Retinal pigment epithelial cell (primary cell): ENCODE measurements around the gene SELPLG.

Source experiments
- DNase-seq: peaks from one replicate; pipeline ENCODE4 v3.0.0-alpha.2; 2010; ENCODE audit warnings: low read depth
- H3K4me3 ChIP-seq: 2 replicates; pipeline ENCODE4 v1.5.1; 2011; ENCODE audit warnings: mild to moderate bottlenecking, low read length, control low read depth, moderate library complexity
- CTCF ChIP-seq: conservative IDR thresholded peaks from 2 replicates; pipeline ENCODE4 v1.5.1; 2011; ENCODE audit warnings: low read depth, low read length, control low read depth, inconsistent platforms

SELPLG gene

DNA sequence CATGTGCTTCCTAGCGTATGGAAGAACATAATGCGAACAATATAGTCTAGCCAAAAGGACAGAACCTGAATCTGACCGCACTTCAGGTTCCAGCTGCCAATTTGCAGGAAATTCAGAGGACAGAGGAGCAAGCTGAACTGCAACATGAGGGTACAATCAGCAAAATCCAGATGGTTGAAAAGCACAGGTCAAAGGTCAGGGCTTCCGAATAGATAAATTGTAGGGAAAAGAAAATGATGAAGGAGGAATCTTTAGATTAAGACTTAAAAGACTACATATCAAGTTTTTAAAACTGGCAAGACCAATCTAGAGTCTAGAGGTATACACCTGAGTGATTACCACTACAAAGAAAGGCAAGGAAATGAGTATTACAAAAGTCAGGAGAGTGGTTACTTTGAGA is 42.1 kb upstream of the SELPLG start:
- no peak for DNase-seq
- H3K4me3 ChIP-seq = no peak overlapping the region
- no peak for TF ChIP-seq CTCF

DNA sequence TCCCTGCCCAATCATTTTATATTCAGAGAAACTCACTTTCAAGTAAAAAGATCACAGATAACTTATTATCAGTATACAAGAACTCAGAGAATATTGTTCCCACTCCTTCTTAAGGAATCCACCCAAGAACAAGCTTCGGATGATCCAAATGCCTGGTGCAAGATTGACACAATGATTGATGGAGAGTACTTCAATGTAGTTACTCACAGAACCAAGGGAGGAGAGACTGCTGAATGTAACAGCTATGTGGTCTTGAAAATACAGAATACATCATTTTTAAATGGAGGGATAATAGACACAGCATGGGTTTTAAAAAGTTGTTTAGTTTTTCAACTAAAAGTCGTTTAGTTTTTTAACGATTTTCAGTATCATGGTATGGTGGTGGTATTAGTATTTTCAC is 38.4 kb upstream of the SELPLG start:
- no peak overlapping the region for H3K4me3 ChIP-seq
- DNase-seq = no peak
- no peak for TF ChIP-seq CTCF

- H3K4me3 ChIP-seq = no peak overlapping the region
- no peak for TF ChIP-seq CTCF
- no peak for DNase-seq
Observed at GRCh38 chr12:108671110-108671509, 37.4 kb upstream of the SELPLG start.

GRCh38 chr12:108670066-108670631 is 36.5 kb upstream of the SELPLG start:
- no peak overlapping the region for H3K4me3 ChIP-seq
- no peak for TF ChIP-seq CTCF
- DNase-seq = no peak

GRCh38 chr12:108668542-108668941 is 34.8 kb upstream of the SELPLG start:
- H3K4me3 ChIP-seq = no peak overlapping the region
- no peak for TF ChIP-seq CTCF
- DNase-seq = no peak

GRCh38 chr12:108668063-108668462 is 34.4 kb upstream of the SELPLG start:
- TF ChIP-seq CTCF = no peak
- H3K4me3 ChIP-seq = no peak overlapping the region
- no peak for DNase-seq

DNA sequence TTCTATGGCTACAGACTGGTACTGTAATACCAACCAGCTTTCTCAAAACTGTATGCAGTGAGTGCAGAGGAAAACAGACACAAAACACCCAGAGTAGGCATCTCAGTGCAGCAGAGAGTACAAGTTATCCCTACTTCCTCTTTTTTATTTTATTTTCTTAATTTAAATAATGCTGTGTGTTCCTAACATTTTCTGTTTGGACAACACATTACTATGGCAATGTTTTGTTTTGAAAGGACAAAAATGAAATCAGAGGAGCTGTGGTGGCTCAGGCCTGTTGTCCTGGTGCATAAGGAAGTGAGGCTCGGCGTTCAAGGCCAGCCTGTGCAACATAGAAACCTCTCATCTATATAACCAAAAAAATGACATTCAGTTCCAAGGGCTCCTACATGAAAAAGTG is 33.7 kb upstream of the SELPLG start:
- H3K4me3 ChIP-seq = no peak overlapping the region
- no peak for TF ChIP-seq CTCF
- DNase-seq = no peak
